MG63 (cell line): ENCODE data around the gene SLC30A2. TPM values are rescaled to one million over a fixed set of nuclear protein-coding genes. Genes with fewer than 3 reads are reported as not detected.

Experiments
- DNase-seq: peaks from one replicate; pipeline ENCODE4 v3.0.0-alpha.2; 2020
- H3K27me3 ChIP-seq: fragments of 250-450 bp; sonication (Bioruptor Pico); 2 replicates; pipeline ENCODE4 v1.5.1; 2020; ENCODE audit warnings: mild to moderate bottlenecking, moderate library complexity
- H3K36me3 ChIP-seq: fragments of 250-450 bp; sonication (Bioruptor Pico); 2 replicates; pipeline ENCODE4 v1.5.1; 2020; ENCODE audit warnings: mild to moderate bottlenecking, moderate library complexity
- H3K4me3 ChIP-seq: fragments of 250-450 bp; sonication (Bioruptor Pico); 2 replicates; pipeline ENCODE4 v1.5.1; 2020; ENCODE audit warnings: mild to moderate bottlenecking, moderate library complexity
- H3K9me3 ChIP-seq: fragments of 250-450 bp; sonication (Bioruptor Pico); 2 replicates; pipeline ENCODE4 v1.5.1; 2020; ENCODE audit warnings: mild to moderate bottlenecking, moderate library complexity
- total RNA-seq: library from RNA; depleted of rRNA; stranded (reverse); fragments of >200 nt; shearing (Covaris generic); gene quantifications from 2 replicates; pipeline ENCODE4 v1.2.3, GENCODE V29; 2014; ENCODE audit warnings: low replicate concordance

The SLC30A2 gene
- total RNA-seq, 1 experiment from 2014 or later = not detected

DNA sequence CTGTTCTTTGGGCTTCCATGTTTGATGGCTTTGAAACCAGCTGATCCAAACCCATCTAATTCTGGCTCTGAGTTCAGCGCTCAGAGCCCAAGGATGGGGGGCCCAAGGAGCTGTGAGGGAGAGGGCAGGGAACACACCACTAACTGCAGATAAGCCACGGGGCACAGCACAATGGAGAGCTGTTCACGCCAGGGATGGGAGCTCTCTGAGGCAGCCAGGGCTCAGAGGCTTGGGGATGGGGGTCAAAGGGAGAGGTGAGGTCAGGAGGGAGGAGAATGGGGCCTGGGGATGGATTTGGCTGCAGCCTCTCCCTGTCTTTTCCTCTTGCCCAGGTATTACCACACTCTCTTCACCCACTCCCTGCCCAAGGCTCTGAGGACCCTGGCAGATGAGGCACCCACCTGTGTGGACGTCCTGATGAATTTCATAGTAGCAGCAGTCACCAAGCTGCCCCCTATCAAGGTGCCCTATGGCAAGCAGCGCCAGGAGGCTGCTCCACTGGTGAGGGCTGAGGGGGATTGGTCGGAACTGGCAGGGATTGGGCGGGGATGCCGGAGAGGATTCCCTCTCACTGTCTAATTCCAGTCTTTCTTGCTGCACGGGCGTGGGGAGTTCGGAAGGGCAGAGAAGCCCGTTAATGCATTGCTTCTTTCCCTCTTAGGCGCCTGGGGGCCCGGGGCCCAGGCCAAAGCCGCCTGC lies 11.3 kb downstream of the SLC30A2 start:
- no peak for DNase-seq
- Histone ChIP-seq H3K9me3 (no peaks in the 10 kb centered on the region), H3K36me3 (no peaks in the 10 kb centered on the region), H3K27me3 (no peaks in the 10 kb centered on the region), H3K4me3 (peak overlapping the region; percentile 61)

DNA sequence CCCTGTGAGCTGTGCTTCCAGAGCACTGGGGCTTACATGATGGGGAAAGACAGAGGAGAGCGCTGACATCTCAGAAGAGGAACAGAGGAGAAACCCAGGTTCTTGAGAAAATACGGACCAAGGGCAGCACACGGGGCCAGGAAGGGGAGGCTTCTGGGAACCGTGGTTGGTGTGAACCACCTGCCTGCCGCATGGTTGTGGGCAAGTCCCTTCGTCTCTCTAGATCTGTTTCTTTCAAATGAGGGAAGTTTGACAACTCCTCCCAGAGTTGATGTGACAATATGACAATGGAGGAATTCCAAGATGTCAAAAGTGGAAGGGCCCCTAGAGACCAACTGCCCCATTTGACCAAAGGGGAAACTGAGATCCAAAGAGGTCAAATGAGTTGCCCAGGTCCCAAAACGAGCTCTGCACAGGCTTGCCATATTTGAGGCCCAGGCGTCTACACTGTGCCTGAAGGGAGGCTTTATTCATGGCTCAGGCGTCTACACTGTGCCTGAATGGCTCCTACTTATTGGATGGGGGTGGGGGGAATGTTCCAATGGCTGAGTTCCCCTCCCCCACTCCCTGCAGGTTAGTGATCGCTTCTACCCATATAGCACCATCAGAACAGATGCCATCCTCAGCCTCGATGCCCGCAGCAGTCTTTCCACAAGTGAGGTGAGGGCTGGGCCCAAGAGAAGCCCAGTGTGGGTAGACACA lies 13.1 kb downstream of the SLC30A2 start:
- H3K4me3 ChIP-seq = no peak overlapping the region
- H3K36me3 ChIP-seq = no peaks in the 10 kb centered on the region
- no peaks in the 10 kb centered on the region for H3K9me3 ChIP-seq
- H3K27me3 ChIP-seq = no peaks in the 10 kb centered on the region
- DNase-seq = no peak

DNA sequence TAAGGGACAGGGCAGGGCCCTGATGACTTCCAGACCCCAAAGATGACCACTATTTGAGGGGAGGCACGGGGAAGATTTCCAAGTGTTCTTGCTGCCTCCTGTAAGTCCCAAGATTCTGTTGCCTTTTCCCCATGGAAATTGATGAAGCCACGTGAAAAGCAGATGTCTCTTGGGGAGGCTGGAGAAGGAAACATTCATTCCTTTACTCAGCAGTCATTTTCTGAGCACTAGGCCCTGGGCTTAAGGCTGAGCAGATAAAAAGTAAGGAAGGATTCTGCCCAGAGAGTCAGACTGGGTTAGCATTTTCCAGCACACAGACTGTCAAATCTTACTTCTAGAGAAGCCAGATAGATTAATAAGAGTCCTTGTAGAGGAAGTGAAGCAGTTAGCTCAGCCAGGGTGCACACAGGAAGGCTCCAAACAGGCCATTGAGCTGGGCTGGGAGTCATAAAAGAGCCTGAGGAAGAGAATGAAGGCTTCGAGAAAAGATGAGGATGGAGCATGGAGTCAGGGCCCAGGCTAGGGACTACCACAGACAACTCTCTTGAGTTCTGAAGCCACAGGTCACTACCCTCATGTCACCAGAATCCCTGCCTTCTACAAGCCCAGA lies 14.2 kb downstream of the SLC30A2 start:
- no peak overlapping the region for H3K4me3 ChIP-seq
- no peaks in the 10 kb centered on the region for H3K36me3 ChIP-seq
- H3K27me3 ChIP-seq = no peaks in the 10 kb centered on the region
- H3K9me3 ChIP-seq = no peaks in the 10 kb centered on the region
- no peak for DNase-seq

DNA sequence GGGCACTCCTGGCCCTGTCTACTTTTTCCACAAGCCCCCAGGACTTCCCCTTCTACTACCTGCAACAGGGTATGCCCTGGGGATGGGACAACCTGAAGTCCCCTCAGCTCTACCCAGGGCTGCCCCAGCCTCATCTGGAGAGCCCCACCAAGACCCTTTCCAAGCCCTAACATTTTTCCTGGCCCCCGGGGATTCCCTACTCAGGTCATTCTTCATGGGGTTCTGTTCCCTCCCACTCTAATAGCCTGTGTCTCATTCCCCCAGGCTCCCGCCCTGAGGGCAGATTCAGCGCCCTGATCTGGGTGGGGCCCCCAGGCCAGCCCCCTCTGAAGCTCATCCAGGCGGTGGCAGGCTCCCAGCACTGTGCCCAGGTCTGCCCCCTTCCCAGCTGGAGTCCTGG lies 14.7 kb downstream of the SLC30A2 start:
- no peak overlapping the region for H3K4me3 ChIP-seq
- DNase-seq = no peak
- no peaks in the 10 kb centered on the region for H3K9me3 ChIP-seq
- no peaks in the 10 kb centered on the region for H3K36me3 ChIP-seq
- no peaks in the 10 kb centered on the region for H3K27me3 ChIP-seq

DNA sequence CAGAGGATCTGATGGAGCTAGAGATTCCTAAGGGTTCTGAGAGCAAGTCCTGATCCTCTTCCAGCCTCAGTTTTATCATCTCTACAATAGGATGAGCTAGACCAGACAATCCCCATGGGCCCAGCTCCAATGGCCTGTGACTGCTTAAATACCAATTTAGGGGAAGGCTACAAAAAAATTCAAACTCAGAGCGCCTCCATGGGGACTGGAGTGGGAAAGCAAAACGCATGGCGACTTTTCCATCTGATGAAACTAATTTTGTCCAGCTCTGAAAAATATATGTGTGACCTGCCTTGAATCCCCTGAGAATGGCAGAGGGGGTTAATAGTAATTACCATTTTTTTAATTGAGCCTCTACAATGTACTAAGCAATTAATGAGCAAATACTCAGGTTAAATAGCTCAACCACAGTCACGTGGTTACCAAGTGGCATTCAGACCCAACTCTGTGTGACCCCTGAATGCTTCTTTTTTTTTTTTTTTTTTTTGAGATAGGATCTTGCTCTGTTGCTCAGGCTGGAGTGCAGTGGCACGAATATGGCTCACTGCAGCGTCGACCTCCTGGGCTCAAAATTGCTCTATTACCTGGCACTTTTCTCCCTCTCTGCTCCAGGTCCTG lies 15.9 kb downstream of the SLC30A2 start:
- Histone ChIP-seq H3K27me3 (no peaks in the 10 kb centered on the region), H3K36me3 (no peaks in the 10 kb centered on the region), H3K4me3 (no peak overlapping the region), H3K9me3 (no peaks in the 10 kb centered on the region)
- no peak for DNase-seq

DNA sequence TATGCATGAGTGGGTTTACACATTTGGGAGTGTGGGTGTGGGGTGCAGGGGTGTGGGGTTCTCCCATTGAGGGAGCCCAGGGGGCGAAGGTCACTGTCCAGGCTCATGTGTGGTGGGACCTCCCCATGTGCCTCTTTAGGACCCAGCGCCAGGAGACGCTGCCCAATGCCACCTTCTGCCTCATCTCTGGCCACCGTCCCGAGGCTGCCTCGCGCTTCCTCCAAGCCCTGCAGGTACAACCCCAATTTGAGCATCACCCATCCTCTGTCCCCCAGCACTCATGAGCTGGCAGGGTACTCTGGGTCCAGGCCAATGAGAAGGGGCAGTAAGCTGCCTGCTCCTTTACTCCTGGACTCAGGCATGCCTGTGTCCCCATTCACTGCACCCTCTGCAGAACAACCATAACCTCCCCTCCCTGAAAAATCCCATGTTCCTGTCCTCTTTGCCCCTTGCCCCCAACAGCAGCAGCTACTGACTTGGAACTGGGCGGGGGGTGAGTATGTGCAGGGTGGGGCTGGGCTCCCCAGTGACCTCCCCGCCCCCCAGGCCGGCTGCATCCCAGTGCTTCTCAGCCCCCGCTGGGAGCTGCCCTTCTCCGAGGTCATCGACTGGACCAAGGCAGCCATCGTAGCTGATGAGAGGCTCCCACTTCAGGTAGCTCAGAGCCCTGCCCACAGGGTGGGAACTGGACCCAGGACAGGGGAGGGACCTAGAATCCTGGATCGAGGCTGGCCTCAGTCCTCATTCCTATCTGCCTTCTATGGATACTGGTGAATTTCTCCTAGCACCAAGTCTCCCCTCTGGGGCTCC lies 16.7 kb downstream of the SLC30A2 start:
- no peak overlapping the region for H3K4me3 ChIP-seq
- no peaks in the 10 kb centered on the region for H3K27me3 ChIP-seq
- DNase-seq = no peak
- no peaks in the 10 kb centered on the region for H3K36me3 ChIP-seq
- H3K9me3 ChIP-seq = no peaks in the 10 kb centered on the region

DNA sequence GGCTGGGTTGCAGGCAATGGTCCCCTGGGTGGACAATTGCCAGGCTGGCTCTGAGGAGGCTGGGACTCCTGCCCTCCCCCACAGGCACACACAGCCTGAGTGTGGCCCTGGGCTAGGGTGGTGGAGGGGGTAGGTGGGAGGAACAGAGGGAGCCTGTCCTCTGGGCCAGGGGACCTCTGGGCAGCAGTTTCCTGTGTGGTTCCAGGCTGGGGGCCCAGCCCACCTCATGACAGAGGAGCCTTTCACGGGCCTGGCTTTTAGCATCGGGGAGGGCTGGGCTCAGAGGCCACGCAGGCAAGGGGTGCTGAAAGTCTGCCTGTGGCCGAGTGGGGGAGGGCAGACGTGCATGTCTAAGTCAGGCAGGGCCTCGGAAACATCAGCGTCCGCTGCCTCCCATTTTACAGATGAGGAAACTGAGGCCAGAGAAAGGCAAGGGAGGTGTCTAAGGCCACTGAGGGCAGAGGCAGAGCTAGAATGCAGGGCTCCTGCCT lies 17.4 kb downstream of the SLC30A2 start:
- DNase-seq = no peak
- Histone ChIP-seq H3K9me3 (no peaks in the 10 kb centered on the region), H3K36me3 (no peaks in the 10 kb centered on the region), H3K4me3 (no peak overlapping the region), H3K27me3 (no peaks in the 10 kb centered on the region)

DNA sequence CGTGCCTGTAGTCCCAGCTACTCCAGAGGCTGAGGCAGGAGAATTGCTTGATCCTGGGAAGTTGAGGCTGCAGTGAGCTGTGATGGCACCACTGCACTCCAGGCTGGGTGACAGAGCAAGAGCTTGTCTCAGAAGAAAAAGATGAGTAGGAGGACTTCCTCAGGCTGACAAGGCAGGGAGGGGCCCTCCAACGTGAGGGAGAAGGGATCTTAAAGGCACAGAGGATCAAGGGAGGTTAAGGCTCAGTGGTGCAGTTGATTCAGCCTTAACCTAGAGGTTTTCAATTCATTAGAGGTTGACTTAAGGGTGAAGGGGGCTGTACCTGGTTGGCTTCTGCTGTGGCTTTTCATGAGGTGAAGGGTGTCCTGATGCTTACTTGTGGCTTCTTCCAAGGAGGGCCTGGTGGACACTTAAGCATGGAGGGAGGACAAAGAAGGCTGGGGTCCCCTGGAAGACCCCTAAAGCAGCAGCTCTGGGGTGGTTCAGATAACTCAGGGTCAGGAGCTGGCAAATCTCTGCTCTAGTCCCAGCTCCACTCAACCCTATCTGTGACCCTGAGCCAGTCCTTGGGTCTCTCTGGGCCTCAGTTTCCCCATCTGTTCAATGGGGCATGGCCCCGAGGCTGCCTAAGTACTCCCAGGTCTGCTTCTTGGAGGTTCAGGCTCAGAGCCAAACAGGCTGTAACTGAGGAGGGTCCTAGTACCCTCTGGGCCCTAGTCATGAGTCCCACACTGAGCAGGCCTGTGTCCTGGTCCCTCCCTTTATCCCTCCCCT lies 18.0 kb downstream of the SLC30A2 start:
- Histone ChIP-seq H3K36me3 (no peaks in the 10 kb centered on the region), H3K9me3 (no peaks in the 10 kb centered on the region), H3K4me3 (no peak overlapping the region), H3K27me3 (no peaks in the 10 kb centered on the region)
- DNase-seq = no peak

DNA sequence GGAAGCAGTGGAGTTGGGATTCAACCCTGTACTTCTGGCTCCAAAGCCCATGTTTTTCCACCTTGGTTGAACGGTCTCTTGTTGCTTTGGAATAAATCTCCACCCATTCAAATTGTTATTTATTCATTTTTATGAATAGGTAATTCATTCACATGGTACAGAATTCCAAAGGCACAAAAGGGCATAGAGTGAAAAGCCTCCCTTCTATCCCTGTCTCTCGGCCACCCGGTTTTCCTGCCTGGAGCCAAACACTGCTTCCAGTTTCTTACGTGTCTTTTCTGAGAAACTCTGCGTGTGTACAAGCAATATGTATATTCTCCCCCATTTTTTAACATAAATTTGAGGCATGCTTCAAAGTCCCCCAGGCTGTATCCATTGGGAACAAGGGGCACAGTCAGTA lies 20.4 kb downstream of the SLC30A2 start:
- no peaks in the 10 kb centered on the region for H3K36me3 ChIP-seq
- DNase-seq = no peak
- H3K27me3 ChIP-seq = no peaks in the 10 kb centered on the region
- no peak overlapping the region for H3K4me3 ChIP-seq
- no peaks in the 10 kb centered on the region for H3K9me3 ChIP-seq

DNA sequence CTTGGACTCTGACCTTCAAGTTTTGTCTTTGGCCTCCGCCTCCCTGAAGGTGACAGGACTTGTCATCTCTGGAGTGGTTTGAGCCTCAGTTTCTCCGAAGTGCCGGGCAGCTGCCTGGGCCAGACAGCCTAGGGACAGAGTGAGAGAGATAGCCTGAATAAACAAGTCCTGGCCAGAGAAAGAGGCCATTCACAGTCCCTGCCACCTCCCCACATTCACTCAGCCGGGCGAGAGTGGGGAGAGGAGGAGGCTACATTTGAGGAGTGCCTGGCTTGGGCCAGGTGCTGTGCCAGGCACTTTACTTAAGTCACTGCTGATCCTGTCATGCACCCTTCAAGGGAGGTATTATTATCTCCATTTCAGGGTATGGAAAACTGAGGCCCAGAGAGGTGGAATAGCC lies 20.9 kb downstream of the SLC30A2 start:
- no peaks in the 10 kb centered on the region for H3K27me3 ChIP-seq
- no peaks in the 10 kb centered on the region for H3K36me3 ChIP-seq
- no peak overlapping the region for H3K4me3 ChIP-seq
- no peak for DNase-seq
- no peaks in the 10 kb centered on the region for H3K9me3 ChIP-seq

DNA sequence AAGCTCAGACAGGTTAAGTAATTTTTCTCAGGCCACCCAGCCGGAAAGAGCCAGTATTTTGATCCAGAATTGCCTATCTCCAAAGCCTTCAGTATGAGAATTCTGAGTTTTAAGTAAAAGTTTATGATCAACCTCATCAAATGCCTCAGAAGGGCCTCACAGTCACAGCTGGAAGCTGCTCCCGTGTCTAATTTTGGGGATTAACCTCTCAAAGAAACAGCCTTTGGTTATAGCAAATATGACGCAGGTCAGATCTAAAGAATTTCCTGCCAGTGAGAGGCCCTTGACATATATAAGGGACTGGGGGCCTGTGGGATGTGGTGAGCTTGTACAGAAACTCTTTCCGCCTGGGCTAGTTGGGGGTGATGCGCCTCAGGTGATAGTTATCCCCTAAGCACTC lies 22.1 kb downstream of the SLC30A2 start:
- Histone ChIP-seq H3K27me3 (no peaks in the 10 kb centered on the region), H3K36me3 (no peaks in the 10 kb centered on the region), H3K4me3 (no peak overlapping the region), H3K9me3 (no peaks in the 10 kb centered on the region)
- DNase-seq = no peak

DNA sequence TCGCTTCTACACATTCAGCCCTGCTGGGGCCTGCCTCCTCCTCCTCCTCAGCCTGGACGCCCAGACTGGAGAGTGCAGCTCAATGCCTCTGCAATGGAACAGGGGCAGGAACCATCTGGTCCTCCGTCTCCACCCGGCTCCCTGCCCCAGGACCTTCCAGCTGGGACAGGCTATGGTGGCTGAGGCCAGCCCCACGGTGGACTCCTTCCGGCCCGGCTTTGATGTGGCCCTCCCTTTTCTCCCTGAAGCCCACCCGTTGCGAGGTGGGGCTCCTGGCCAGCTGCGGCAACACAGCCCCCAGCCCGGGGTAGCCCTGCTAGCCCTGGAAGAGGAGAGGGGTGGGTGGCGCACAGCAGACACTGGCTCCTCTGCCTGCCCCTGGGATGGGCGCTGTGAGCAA lies 22.9 kb downstream of the SLC30A2 start:
- Histone ChIP-seq H3K9me3 (no peaks in the 10 kb centered on the region), H3K36me3 (no peaks in the 10 kb centered on the region), H3K4me3 (no peak overlapping the region), H3K27me3 (no peaks in the 10 kb centered on the region)
- no peak for DNase-seq

DNA sequence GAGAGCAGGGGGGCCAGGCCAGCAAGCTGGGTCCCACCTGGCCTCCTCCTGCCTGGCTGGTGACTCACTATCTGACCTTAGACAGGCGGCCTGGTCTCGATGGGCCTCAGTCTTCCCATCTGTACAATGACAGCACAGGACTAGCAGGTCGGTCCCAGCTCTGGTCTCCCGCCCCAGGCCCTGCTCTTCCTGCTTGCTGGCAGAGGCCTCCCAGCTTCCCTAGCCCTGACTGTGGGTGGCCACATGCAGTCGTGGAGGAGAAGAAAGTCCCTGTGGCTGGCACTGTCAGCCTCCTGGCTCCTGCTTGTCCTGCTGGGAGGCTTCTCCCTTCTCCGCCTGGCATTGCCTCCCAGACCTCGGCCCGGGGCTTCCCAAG lies 23.5 kb downstream of the SLC30A2 start:
- DNase-seq = no peak
- Histone ChIP-seq H3K4me3 (no peak overlapping the region), H3K9me3 (no peaks in the 10 kb centered on the region), H3K27me3 (no peaks in the 10 kb centered on the region), H3K36me3 (no peaks in the 10 kb centered on the region)

DNA sequence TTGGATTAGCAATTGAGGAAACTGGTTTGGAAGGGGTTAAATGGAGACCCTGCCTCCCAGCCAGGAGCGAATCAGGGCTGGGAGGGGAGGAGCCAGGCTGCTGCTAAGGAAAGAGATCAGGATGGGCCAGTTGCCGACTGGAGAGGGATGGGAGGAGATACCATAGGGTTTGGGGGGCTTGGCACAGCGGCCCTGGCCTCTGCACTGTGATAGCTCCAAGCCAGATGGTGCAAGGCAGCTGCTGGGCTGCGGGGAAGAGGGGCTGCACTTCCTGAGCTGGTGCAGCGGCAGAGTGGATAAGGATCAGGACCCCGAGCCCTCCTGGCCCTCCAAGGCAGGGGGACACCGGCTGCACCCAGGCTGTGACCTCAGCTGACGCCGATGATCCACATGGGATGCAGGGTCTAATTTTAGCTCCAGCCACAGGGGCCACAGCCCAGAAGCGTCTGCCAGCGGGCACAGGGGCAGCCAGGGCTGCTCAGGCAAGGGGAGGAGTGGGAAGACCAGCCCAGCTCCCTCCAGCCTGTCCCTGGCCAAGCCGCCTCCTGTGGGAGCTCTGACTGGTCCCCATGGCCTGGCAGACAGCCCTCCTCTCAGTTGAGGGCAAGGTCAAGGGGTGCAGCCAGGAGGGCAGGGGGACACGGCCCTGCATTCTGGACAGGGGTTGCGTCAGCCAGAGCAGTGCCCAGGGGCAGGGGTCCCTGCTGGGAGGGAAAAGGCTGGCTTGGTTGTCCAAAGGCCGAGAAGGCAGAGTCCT lies 24.1 kb downstream of the SLC30A2 start, which contains the start of gene EXTL1:
TSS of gene EXTL1 (plus strand) at position 129 of the 757 bp plus-strand sequence. CDS start 872 bp downstream, outside the sequence.
- Histone ChIP-seq H3K9me3 (no peaks in the 10 kb centered on the region), H3K36me3 (no peaks in the 10 kb centered on the region), H3K27me3 (no peaks in the 10 kb centered on the region), H3K4me3 (no peak within 1 kb of the TSS)
- no peak for DNase-seq

DNA sequence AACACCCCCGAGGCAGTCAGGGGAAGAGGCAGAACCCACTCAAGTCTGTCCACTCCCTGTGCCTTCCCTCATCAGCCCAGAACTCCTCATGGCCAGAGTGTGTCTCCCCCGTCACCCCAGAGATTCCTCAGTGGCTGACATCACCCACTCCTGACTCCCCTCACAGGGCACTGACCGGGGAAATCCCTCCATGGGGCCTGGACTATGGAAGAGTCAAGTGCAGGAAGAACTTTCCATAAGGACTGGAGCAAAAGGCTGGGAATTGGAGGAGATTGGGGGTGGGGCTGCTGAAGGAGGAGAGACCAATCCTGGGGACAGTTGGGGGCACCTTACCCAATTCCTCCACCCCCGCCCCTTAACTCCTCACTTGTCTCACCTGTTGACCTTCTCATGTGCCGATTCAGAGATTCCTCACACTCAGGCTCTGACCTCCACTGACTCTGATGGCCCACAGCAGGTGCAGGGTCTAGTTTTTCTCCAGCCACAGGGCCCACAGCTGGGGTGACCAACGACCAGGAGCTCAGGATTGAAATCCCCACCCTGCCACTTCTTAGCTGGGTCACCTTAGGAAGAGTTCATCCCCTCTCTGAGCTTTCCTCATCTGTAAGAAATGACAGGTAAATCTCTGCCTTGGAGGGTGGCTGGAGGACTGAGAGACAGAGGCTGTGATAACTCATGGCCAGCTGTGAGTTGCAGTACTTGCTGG lies 24.8 kb downstream of the SLC30A2 start:
- Histone ChIP-seq H3K9me3 (no peaks in the 10 kb centered on the region), H3K27me3 (no peaks in the 10 kb centered on the region), H3K4me3 (no peak overlapping the region), H3K36me3 (no peaks in the 10 kb centered on the region)
- no peak for DNase-seq
